CD4-positive, alpha-beta memory T cell (primary cell): ENCODE data around the gene MICOS13. TPM values are rescaled to one million over a fixed set of nuclear protein-coding genes. Genes with fewer than 3 reads are reported as not detected.

Experiments
- CTCF ChIA-PET: fragments of 350-600 bp; sonication (Branson Sonifier 250); formaldehyde crosslinking; loops from one replicate; lab custom pipeline; 2021; ENCODE audit warnings: inconsistent platforms; ENCODE audit not compliant: partially characterized antibody; lab: Charles Lee
- POLR2A ChIA-PET: fragments of 350-600 bp; sonication (Branson Sonifier 250); formaldehyde crosslinking; loops from one replicate; lab custom pipeline; 2021; ENCODE audit not compliant: partially characterized antibody; lab: Charles Lee
- DNase-seq, 5 donors: peaks; one replicate each; pipeline versions ENCODE4 v3.0.0 to v3.0.0-alpha.2; 2020 to 2022; ENCODE audit warnings: mixed read lengths in 1 of 5
- H3K27ac ChIP-seq: one replicate; pipeline ENCODE4 v1.7.0; 2013; ENCODE audit warnings: low read depth, low read length
- H3K27me3 ChIP-seq: 2 replicates; pipeline ENCODE4 v1.7.0; 2013; ENCODE audit warnings: mild to moderate bottlenecking, low read length, moderate library complexity; ENCODE audit not compliant: insufficient read depth
- H3K36me3 ChIP-seq: 2 replicates; pipeline ENCODE4 v1.7.0; 2013; ENCODE audit warnings: mild to moderate bottlenecking, low read length, moderate library complexity; ENCODE audit not compliant: insufficient read depth
- H3K4me1 ChIP-seq: 2 replicates; pipeline ENCODE4 v1.7.0; 2013; ENCODE audit warnings: mild to moderate bottlenecking, low read length, moderate library complexity; ENCODE audit not compliant: insufficient read depth
- H3K4me3 ChIP-seq, 2 donors: one replicate each; pipeline ENCODE4 v1.7.0; 2013; ENCODE audit warnings: low read length in 2 of 2, mild to moderate bottlenecking in 1 of 2
- H3K9me3 ChIP-seq, 2 donors: one replicate each; pipeline ENCODE4 v1.7.0; 2013; ENCODE audit warnings: low read length in 2 of 2, control low read depth in 1 of 2; ENCODE audit not compliant: control insufficient read depth in 1 of 2
- H3K27ac Mint-ChIP-seq, 7 donors: one replicate each; pipeline ENCODE4 v1.8.0; 2020 to 2021; ENCODE audit warnings: mixed read lengths in 7 of 7, mild to moderate bottlenecking in 6 of 7, inconsistent platforms in 3 of 7, moderate library complexity in 3 of 7
- H3K27me3 Mint-ChIP-seq, 2 donors: one replicate each; pipeline ENCODE4 v1.8.0; 2020 to 2021; ENCODE audit warnings: mixed read lengths in 2 of 2
- H3K36me3 Mint-ChIP-seq, 2 donors: one replicate each; pipeline ENCODE4 v1.8.0; 2020 to 2021; ENCODE audit warnings: mixed read lengths in 2 of 2, inconsistent platforms in 1 of 2, mild to moderate bottlenecking in 1 of 2
- H3K4me1 Mint-ChIP-seq, 4 donors: one replicate each; pipeline ENCODE4 v1.8.0; 2020 to 2021; ENCODE audit warnings: mixed read lengths in 4 of 4, mild to moderate bottlenecking in 1 of 4
- H3K4me3 Mint-ChIP-seq, 8 donors: one replicate each; pipeline ENCODE4 v1.8.0; 2020 to 2021; ENCODE audit warnings: mixed read lengths in 8 of 8, mild to moderate bottlenecking in 7 of 8, moderate library complexity in 6 of 8, inconsistent platforms in 3 of 8
- H3K9me3 Mint-ChIP-seq, 8 donors: one replicate each; pipeline ENCODE4 v1.8.0; 2020 to 2021; ENCODE audit warnings: mixed read lengths in 8 of 8, mild to moderate bottlenecking in 5 of 8, inconsistent platforms in 3 of 8, moderate library complexity in 1 of 8
- intact Hi-C: fragments of 100-400 bp; cut with micrococcal nuclease; formaldehyde crosslinking; loops from one replicate; pipeline ENCODE4 v1.15.1; 2023
- polyA plus RNA-seq, 2 donors: library from polyadenylated mRNA; unstranded; fragments of 300-500 nt; fragmentation: Illumina TruSeq; gene quantifications; one replicate each; pipeline ENCODE4 v1.2.3, GENCODE V29; 2021
- total RNA-seq, 2 experiments: library from RNA; stranded (reverse); gene quantifications; one replicate each; pipeline ENCODE4 v1.2.3, GENCODE V29; 2021

The MICOS13 gene
- total and polyA plus RNA-seq, 4 experiments from 2014 or later: 40.5 to 114 (median 77.3) TPM

DNA sequence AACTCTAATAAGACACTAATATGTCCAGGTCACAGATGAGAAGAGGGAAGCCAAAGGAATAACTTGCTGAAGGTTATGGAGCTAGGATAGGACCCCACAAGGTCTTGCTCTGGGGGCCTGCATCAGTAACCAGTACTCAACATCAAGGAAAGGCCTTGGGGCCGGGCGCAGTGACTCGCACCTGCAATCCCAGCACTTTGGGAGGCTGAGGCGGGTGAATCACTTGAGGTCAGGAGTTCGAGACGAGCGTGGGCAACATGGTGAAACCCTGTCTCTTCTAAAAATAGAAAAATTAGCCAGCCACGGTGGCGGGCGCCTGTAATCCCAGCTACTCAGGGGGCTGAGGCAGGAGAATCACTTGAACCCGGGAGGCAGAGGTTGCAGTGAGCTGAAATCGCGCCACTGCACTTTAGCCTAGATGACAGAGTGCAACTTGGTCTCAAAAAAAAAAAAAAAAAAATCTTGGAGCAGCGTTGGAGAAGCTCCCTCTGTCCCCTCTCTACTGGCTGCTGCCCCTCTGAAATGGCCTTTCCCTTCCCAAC is 37.8 kb upstream of the MICOS13 start:
- no peak for DNase-seq
- Histone ChIP-seq H3K36me3 (peaks cover 13% of the 10 kb centered on the region), H3K27me3 (no peaks in the 10 kb centered on the region), H3K4me1 (peaks cover 23% of the 10 kb centered on the region), H3K9me3 (no peaks in the 10 kb centered on the region), H3K27ac (peak overlapping the region; percentile 9), H3K4me3 (no peak overlapping the region)
- H3K4me3 Mint-ChIP-seq: peak overlapping the region; percentile 83 to 94 (median 90)
- peaks cover 0 to 39% of the 10 kb centered on the region in 2 donors for H3K36me3 Mint-ChIP-seq
- peaks cover 20 to 37% (median 27%) of the 10 kb centered on the region in 4 donors for H3K4me1 Mint-ChIP-seq
- H3K27me3 Mint-ChIP-seq: peaks cover 0 to 4% of the 10 kb centered on the region in 2 donors
- CTCF ChIA-PET: interaction anchor here (1.1 to 3.8 kb wide), 2 partner anchors 29 to 31 kb away, joined by 6 to 36 read pairs; partner anchors contain the start of gene RPL36
- H3K9me3 Mint-ChIP-seq: peaks cover 0 to 9% (median 0%) of the 10 kb centered on the region in 8 donors
- POLR2A ChIA-PET: interaction anchor here (0.7 to 5.7 kb wide), 4 partner anchors 10 to 72 kb away, joined by 3 to 79 read pairs (median 4); partner anchors contain the start of gene RPL36
- peak overlapping the region; percentile 86 to 98 (median 92) for H3K27ac Mint-ChIP-seq
- intact Hi-C loops: no loop called here

GRCh38 chr19:5717215-5717935 is 37.1 kb upstream of the MICOS13 start:
- no peaks in the 10 kb centered on the region for H3K27me3 ChIP-seq
- Mint-ChIP-seq H3K27ac (peak overlapping the region; percentile 52 to 98 (median 81)), H3K36me3 (peaks cover 0 to 43% of the 10 kb centered on the region in 2 donors), H3K4me3 (peak overlapping the region in 5 of 8 donors; percentile 11 to 73 (median 58)), H3K9me3 (peaks cover 0 to 9% (median 0%) of the 10 kb centered on the region in 8 donors), H3K4me1 (peaks cover 20 to 37% (median 27%) of the 10 kb centered on the region in 4 donors), H3K27me3 (peaks cover 0 to 4% of the 10 kb centered on the region in 2 donors)
- ChIA-PET CTCF (interaction anchor here (1.9 to 3.8 kb wide), 2 partner anchors 27 to 28 kb away, joined by 8 to 36 read pairs; partner anchors contain the start of gene RPL36), POLR2A (interaction anchor here (0.7 to 5.7 kb wide), 3 partner anchors 27 to 73 kb away, joined by 3 to 79 read pairs (median 5); partner anchors contain the start of gene RPL36)
- intact Hi-C loops: no loop called here
- no peak overlapping the region for H3K4me3 ChIP-seq
- H3K9me3 ChIP-seq: no peaks in the 10 kb centered on the region
- peaks cover 13% of the 10 kb centered on the region for H3K36me3 ChIP-seq
- H3K4me1 ChIP-seq: peaks cover 23% of the 10 kb centered on the region
- H3K27ac ChIP-seq: peak overlapping the region; percentile 9
- DNase-seq: no peak

GRCh38 chr19:5714816-5715215 is 34.5 kb upstream of the MICOS13 start:
- peaks cover 0 to 5% (median 0%) of the 10 kb centered on the region in 8 donors for H3K9me3 Mint-ChIP-seq
- no peak overlapping the region for H3K4me3 Mint-ChIP-seq
- H3K4me1 Mint-ChIP-seq: peaks cover 19 to 30% (median 24%) of the 10 kb centered on the region in 4 donors
- ChIA-PET CTCF (interaction anchor here (1.5 kb wide), 1 partner anchor 25 kb away, joined by 6 read pairs; the partner anchor contains the start of gene RPL36), POLR2A (interaction anchor here (0.7 to 0.9 kb wide), 2 partner anchors 23 to 275 kb away, joined by 3 read pairs; no protein-coding TSS in a partner anchor)
- Histone ChIP-seq H3K27me3 (no peaks in the 10 kb centered on the region), H3K4me1 (peaks cover 23% of the 10 kb centered on the region), H3K4me3 (no peak overlapping the region), H3K9me3 (no peaks in the 10 kb centered on the region), H3K36me3 (peaks cover 28% of the 10 kb centered on the region), H3K27ac (no peak overlapping the region)
- H3K27me3 Mint-ChIP-seq: no peaks in the 10 kb centered on the region
- DNase-seq: no peak
- intact Hi-C loops: no loop called here
- peaks cover 0 to 50% of the 10 kb centered on the region in 2 donors for H3K36me3 Mint-ChIP-seq
- no peak overlapping the region for H3K27ac Mint-ChIP-seq

GRCh38 chr19:5713228-5713627 is 32.9 kb upstream of the MICOS13 start:
- DNase-seq: no peak
- Mint-ChIP-seq H3K4me3 (no peak overlapping the region), H3K9me3 (peaks cover 0 to 3% (median 0%) of the 10 kb centered on the region in 8 donors), H3K27ac (no peak overlapping the region), H3K4me1 (peaks cover 10 to 17% (median 13%) of the 10 kb centered on the region in 4 donors), H3K27me3 (no peaks in the 10 kb centered on the region), H3K36me3 (peaks cover 0 to 41% of the 10 kb centered on the region in 2 donors)
- Histone ChIP-seq H3K27ac (no peak overlapping the region), H3K4me3 (no peak overlapping the region), H3K9me3 (no peaks in the 10 kb centered on the region), H3K36me3 (peaks cover 28% of the 10 kb centered on the region), H3K4me1 (peaks cover 10% of the 10 kb centered on the region), H3K27me3 (no peaks in the 10 kb centered on the region)
- intact Hi-C loops: no loop called here
- ChIA-PET POLR2A (interaction anchor here (0.6 to 1.6 kb wide), 2 partner anchors 22 to 23 kb away, joined by 3 to 4 read pairs; no protein-coding TSS in a partner anchor), CTCF (interaction anchor here (1.0 kb wide), 1 partner anchor 26 kb away, joined by 3 read pairs; no protein-coding TSS in a partner anchor)

GRCh38 chr19:5711713-5712161 is 31.4 kb upstream of the MICOS13 start:
- Histone ChIP-seq H3K36me3 (peaks cover 36% of the 10 kb centered on the region), H3K27ac (no peak overlapping the region), H3K4me3 (no peak overlapping the region), H3K9me3 (no peaks in the 10 kb centered on the region), H3K4me1 (no peaks in the 10 kb centered on the region), H3K27me3 (no peaks in the 10 kb centered on the region)
- Mint-ChIP-seq H3K9me3 (peaks cover 0 to 3% (median 0%) of the 10 kb centered on the region in 8 donors), H3K4me1 (peaks cover 3 to 4% (median 4%) of the 10 kb centered on the region in 4 donors), H3K4me3 (no peak overlapping the region), H3K27ac (no peak overlapping the region), H3K36me3 (peaks cover 3 to 47% of the 10 kb centered on the region in 2 donors), H3K27me3 (no peaks in the 10 kb centered on the region)
- CTCF ChIA-PET: interaction anchor here (1.6 kb wide), 1 partner anchor 9 kb away, joined by 4 read pairs; no protein-coding TSS in a partner anchor
- no peak for DNase-seq
- POLR2A ChIA-PET: interaction anchor here (1.0 to 1.6 kb wide), 2 partner anchors 20 to 35 kb away, joined by 3 to 4 read pairs; no protein-coding TSS in a partner anchor
- intact Hi-C loops: no loop called here

DNA sequence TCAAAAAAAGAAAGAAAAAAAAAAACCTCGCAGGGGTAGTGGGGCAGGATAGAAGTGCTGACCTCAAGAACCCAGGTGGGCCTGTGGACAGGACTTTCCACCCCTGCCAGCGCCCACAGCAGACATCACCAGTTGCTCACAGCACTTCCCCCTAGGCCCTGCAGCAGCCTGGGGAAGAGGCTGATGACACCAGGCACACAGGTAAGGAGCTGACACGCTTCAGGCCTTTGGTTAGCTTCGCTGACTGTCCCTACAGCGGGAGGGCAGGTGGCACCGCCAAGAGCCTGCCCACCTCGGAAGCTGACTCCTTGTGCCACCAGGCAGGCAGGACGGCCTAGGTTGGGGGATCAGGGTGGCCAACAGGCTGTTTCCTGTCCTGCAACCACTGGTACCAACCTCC is 30.7 kb upstream of the MICOS13 start:
- Mint-ChIP-seq H3K27me3 (no peaks in the 10 kb centered on the region), H3K27ac (no peak overlapping the region), H3K4me1 (peaks cover 3 to 4% (median 3%) of the 10 kb centered on the region in 4 donors), H3K9me3 (peaks cover 0 to 3% (median 0%) of the 10 kb centered on the region in 8 donors), H3K4me3 (no peak overlapping the region), H3K36me3 (peaks cover 7 to 48% of the 10 kb centered on the region in 2 donors)
- POLR2A ChIA-PET: interaction anchor here (1.0 kb wide), 1 partner anchor 35 kb away, joined by 3 read pairs; no protein-coding TSS in a partner anchor
- DNase-seq: no peak
- H3K27me3 ChIP-seq: no peaks in the 10 kb centered on the region
- no peaks in the 10 kb centered on the region for H3K4me1 ChIP-seq
- CTCF ChIA-PET: no interaction called here
- no peak overlapping the region for H3K4me3 ChIP-seq
- H3K27ac ChIP-seq: no peak overlapping the region
- H3K36me3 ChIP-seq: peaks cover 40% of the 10 kb centered on the region
- intact Hi-C loops: no loop called here
- H3K9me3 ChIP-seq: no peaks in the 10 kb centered on the region
